Fibroblast of upper back skin (primary cell): Measurements from ENCODE around the gene DTNBP1.
A peak's percentile ranks its signal among the peaks of the same experiment; 100 is the strongest.

Source experiments
- DNase-seq: peaks from one replicate; pipeline ENCODE4 v3.0.0-alpha.2; 2013

DTNBP1 gene

DNA sequence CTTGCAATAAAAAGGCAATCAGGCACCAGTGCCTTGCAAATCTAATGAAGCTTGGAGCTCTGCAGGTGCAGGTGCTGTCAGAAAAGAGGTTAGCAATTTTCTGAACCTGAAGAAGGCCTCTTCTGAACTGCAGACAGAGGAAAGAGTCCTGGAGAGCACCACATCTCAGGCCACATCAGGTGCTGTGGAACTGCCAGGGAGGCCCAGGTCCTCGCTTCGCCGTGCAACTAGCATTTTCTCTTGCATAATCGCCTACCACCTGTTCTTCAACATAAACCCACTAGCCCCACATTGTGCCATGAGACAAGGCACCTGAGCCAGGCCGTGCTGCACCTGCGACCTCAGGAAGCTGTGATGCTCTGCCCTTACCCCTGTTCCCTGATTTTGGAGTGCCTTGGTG, 187.6 kb downstream of the DTNBP1 start:
- DNase-seq: no peak

DNA sequence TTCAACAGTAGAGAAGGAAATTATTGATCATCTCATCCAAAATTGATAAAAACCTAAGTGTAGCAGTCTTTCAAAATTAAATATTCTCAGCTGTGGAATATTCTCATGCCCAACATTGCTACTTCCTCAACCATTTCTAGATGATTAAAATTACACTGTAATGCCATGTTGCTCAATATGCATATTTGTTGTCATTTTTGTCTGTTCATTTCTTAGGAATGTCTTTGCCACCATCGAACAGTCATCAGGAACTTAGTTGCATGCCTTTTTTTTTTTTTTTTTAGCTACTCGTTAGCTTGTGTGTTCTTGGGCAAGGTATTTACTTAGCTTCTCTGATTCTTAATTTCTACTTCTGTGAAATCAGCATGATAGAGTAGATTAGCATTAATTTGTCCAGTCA, 188.6 kb downstream of the DTNBP1 start:
- DNase-seq: peak; percentile 52

DNA sequence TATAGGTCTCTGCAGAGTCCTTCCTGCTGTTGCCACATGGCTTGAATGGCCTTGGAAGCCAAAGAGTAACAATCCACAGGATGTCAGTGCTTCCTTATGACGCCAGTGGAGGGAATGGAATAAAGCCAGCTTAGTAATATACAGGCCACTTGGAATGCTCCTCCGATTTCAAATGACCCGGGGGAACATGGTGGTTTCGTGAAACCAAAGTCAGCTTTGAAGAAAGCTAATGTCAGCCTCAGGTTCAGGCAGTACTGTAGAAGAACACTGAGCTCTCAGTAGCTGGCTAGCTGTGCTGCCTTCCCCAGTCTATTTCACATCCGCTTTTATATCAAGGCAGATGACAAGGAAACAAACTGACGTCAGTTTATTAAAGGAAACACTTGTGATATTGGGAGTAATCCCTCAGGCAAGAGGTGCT, 189.1 kb downstream of the DTNBP1 start:
- DNase-seq: peak; percentile 79

DNA sequence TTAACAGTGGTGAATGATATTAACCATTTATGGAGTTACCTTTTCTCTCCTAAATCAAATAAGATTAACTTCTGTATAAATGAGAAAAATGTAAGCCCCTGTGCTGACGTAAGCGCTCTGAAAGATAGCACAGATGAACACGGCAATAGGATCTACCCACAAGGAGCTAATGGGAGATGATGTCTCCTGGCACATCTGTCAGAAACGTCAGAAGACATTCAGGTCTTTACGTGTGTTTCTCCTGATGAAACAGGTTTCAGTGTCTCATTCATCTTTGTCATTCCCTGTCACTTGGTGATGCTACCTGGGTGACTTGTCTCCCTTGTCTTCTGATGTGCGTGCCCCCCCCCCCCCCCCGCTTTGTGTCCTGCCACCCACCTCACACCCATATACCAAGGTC, 189.7 kb downstream of the DTNBP1 start:
- DNase-seq: no peak
